Coronary artery (tissue), 2 donors: ENCODE data around the gene LEPR.
"Not testable (repeated sequence)": the region's sequence is repeated elsewhere in the genome, so short reads cannot be mapped to it uniquely, and the experiment has no call there.

Experiments used
- DNase-seq: peaks from one replicate; pipeline ENCODE4 v3.0.0-alpha.2; 2017; ENCODE audit warnings: low spot score
- H3K27ac ChIP-seq, 2 donors: fragments of 200-600 bp; sonication (generic); one replicate each; pipeline ENCODE4 v1.5.1; 2016 to 2019
- H3K4me3 ChIP-seq: fragments of 200-600 bp; sonication (generic); 2 replicates; pipeline ENCODE4 v1.5.1; 2016; ENCODE audit warnings: mild to moderate bottlenecking, moderate library complexity
- CTCF ChIP-seq: fragments of 200-600 bp; sonication (generic); IDR thresholded peaks from one replicate; pipeline ENCODE4 v1.5.1; 2019; ENCODE audit warnings: antibody characterized with exemption

Gene LEPR

GRCh38 chr1:65444128-65444640, 23.7 kb downstream of the LEPR start:
- no peak for TF ChIP-seq CTCF
- Histone ChIP-seq H3K4me3 (no peak overlapping the region), H3K27ac (no peak overlapping the region)
- DNase-seq = no peak

- no peak for DNase-seq
Observed at GRCh38 chr1:65445837-65446236, 25.4 kb downstream of the LEPR start.

GRCh38 chr1:65449214-65449823, 28.9 kb downstream of the LEPR start:
- no peak for DNase-seq

More at GRCh38 chr1:65445837-65446236, 25.4 kb downstream of the LEPR start:
- Histone ChIP-seq H3K4me3 (no peak overlapping the region), H3K27ac (no peak overlapping the region)
- TF ChIP-seq CTCF = no peak

GRCh38 chr1:65455678-65456077, 35.2 kb downstream of the LEPR start:
- DNase-seq, H3K27ac ChIP-seq, H3K4me3 ChIP-seq: not testable (repeated sequence)

More at GRCh38 chr1:65449214-65449823, 28.9 kb downstream of the LEPR start:
- H3K4me3 ChIP-seq = no peak overlapping the region
- H3K27ac ChIP-seq = no peak overlapping the region
- TF ChIP-seq CTCF = no peak

GRCh38 chr1:65456481-65456880, 36.0 kb downstream of the LEPR start:
- no peak for TF ChIP-seq CTCF
- Histone ChIP-seq H3K4me3 (no peak overlapping the region), H3K27ac (no peak overlapping the region)
- DNase-seq = no peak

- DNase-seq = no peak
- TF ChIP-seq CTCF = no peak
- H3K4me3 ChIP-seq = no peak overlapping the region
Observed at GRCh38 chr1:65457868-65458267, 37.4 kb downstream of the LEPR start.

GRCh38 chr1:65458730-65459396, 38.4 kb downstream of the LEPR start:
- no peak overlapping the region for H3K27ac ChIP-seq
- H3K4me3 ChIP-seq = no peak overlapping the region
- DNase-seq = no peak
- TF ChIP-seq CTCF = no peak

More at GRCh38 chr1:65457868-65458267, 37.4 kb downstream of the LEPR start:
- H3K27ac ChIP-seq = no peak overlapping the region
